K562 (cell line): Measurements from ENCODE around the gene LY6G6F. TPM values are rescaled to one million over a fixed set of nuclear protein-coding genes. Genes with fewer than 3 reads are reported as not detected.

Experiments
- CTBP1 ChIP-seq: fragments of 450-650 bp; IDR thresholded peaks from 2 replicates; pipeline ENCODE4 v1.6.1; 2016; ENCODE audit warnings: borderline replicate concordance
- E2F8 ChIP-seq: fragments of 450-650 bp; IDR thresholded peaks from 2 replicates; pipeline ENCODE4 v1.7.1; 2018; ENCODE audit warnings: mild to moderate bottlenecking, low read depth; ENCODE audit not compliant: partially characterized antibody
- HINFP ChIP-seq: fragments of 450-650 bp; conservative IDR thresholded peaks from 2 replicates; pipeline ENCODE4 v1.6.1; 2016; ENCODE audit warnings: missing genetic modification characterization, low read depth, mild to moderate bottlenecking, control low read depth, missing compliant biosample characterization
- NKRF ChIP-seq: fragments of 450-650 bp; IDR thresholded peaks from 2 replicates; pipeline ENCODE4 v1.6.1; 2016; ENCODE audit warnings: borderline replicate concordance
- ZNF407 ChIP-seq: fragments of 450-650 bp; IDR thresholded peaks from 2 replicates; pipeline ENCODE4 v1.6.1; 2016; ENCODE audit warnings: low read depth
- polyA plus RNA-seq, 8 experiments: library from polyadenylated mRNA; depleted of rRNA in 4 of 8; stranded (reverse) in 5 of 8; unstranded in 3 of 8; fragments of >200 nt; fragmentation: Nextera tagmentation in 2 of 8; fragmentation: Illumina TruSeq in 1 of 8; extraction: Ambion mirVana in 2 of 8; extraction: Trizol in 1 of 8; gene quantifications; 2 replicates each; pipeline versions ENCODE4 v1.2.1 to v1.2.3, GENCODE V29; 2011 to 2014; ENCODE audit warnings: inconsistent platforms in 1 of 8, missing spikeins in 1 of 8
- total RNA-seq, 7 experiments: library from RNA; depleted of rRNA in 6 of 7; stranded (reverse); fragments of >200 nt in 6 of 7; fragmentation: Illumina TruSeq in 2 of 7; extraction: Trizol in 2 of 7; gene quantifications; 2 replicates each; pipeline versions ENCODE4 v1.2.1 to v1.2.3, GENCODE V29; 2011 to 2021; ENCODE audit warnings: low replicate concordance in 1 of 7

The LY6G6F gene
- total and polyA plus RNA-seq, 9 of the 15 experiments (the other 6 are each of a cell fraction or from before 2014, with no cell fraction given) = 0.14 to 0.50 (median 0.28) TPM; not detected in 2

- TF ChIP-seq ZNF407 (no peak), HINFP (tag) (no peak), NKRF (no peak), E2F8 (no peak), CTBP1 (no peak)
Observed at GRCh38 chr6:31676904-31677303, 29.8 kb upstream of the LY6G6F start (continued).
